HG03108 (cell line): Measurements from ENCODE around the gene KLRC4.
"Not testable (repeated sequence)": the region's sequence is repeated elsewhere in the genome, so short reads cannot be mapped to it uniquely, and the experiment has no call there.

Experiments
- ATAC-seq: cut with Tn5 transposase; IDR thresholded peaks from one replicate; pipeline ENCODE4 v1.9.1; 2021; ENCODE audit warnings: moderate library complexity; ENCODE audit not compliant: unreplicated experiment

The KLRC4 gene

DNA sequence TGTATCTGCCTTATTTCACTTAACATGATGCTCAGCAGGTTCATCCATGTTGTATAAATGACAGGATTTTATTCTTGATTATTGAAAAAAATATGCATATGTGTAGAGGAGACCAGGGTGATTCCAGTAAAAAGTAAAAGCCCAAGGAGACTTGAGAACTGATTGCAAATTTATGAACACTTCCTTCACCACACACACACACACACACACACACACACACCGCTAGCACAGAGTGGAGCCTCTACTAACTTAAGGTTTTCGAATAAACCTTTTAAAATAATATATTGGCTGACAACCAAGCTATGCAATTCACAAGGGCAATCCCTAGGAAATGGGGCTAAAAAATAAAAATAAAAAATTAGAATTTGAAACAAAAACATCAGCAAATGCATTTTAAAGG lies 11.4 kb downstream of the KLRC4 start:
- ATAC-seq: no peak

- no peak for ATAC-seq
These were observed 12.3 kb downstream of the KLRC4 start for GRCh38 chr12:10397296-10397695.

- ATAC-seq: not testable (repeated sequence)
These were observed 13.4 kb downstream of the KLRC4 start for GRCh38 chr12:10396176-10396575.

DNA sequence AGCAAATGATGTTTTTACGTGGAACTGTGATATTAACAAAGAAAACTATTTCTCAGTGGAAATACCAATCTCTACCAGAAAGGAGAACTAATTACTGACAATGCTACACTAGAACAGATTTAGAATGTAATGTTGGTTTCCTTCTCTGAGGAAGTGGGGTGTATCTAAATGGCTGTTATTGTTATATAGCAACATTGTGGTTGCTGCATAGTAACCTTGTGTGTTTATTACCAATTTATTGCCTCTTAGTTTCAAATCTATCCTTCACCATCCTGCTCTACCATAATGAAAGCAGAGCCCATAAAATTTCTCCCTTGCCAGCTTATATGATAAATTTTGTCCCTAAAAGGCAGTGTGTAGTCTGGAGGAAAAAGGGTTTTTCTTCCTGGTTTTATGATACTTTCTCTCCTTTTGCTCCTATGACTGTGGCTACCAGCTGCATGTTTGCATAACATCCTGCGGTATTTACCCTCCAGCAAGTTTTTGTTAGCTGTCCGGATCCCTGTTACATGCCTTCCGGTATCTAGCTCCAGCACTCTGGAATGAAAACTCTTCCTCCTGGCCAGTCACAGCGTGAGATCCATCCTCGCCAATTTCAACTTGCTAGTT lies 14.1 kb downstream of the KLRC4 start:
- peak; percentile 72 for ATAC-seq

GRCh38 chr12:10394531-10395152 lies 14.9 kb downstream of the KLRC4 start:
- not testable (repeated sequence) for ATAC-seq

DNA sequence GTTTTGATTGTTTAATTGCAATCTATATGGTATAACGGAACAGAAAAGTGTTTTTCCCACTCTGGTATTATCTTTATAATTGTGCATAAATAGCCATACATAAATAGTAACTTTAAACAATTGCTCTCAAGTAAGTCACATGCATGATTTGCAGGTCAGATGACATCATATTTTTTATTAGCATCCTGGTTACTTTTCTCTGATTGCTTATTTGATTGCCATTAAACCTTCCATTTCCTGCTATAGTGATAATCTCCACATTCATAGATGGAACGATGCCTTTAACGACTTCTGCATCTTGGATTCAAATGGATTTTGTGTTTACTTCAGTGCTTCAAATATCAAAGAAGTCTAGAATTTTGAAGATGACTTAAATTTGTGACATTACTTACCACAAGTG lies 16.3 kb downstream of the KLRC4 start:
- no peak for ATAC-seq

GRCh38 chr12:10392394-10392930 lies 17.1 kb downstream of the KLRC4 start:
- peak; percentile 61 for ATAC-seq

GRCh38 chr12:10390991-10391390 lies 18.6 kb downstream of the KLRC4 start:
- not testable (repeated sequence) for ATAC-seq

- ATAC-seq: no peak
These were observed 19.7 kb downstream of the KLRC4 start, which contains the start of gene KLRK1 for GRCh38 chr12:10389904-10390303. KLRK1 (minus strand) TSS chr12:10390041; CDS start chr12:10388810, 1,231 bp downstream.

DNA sequence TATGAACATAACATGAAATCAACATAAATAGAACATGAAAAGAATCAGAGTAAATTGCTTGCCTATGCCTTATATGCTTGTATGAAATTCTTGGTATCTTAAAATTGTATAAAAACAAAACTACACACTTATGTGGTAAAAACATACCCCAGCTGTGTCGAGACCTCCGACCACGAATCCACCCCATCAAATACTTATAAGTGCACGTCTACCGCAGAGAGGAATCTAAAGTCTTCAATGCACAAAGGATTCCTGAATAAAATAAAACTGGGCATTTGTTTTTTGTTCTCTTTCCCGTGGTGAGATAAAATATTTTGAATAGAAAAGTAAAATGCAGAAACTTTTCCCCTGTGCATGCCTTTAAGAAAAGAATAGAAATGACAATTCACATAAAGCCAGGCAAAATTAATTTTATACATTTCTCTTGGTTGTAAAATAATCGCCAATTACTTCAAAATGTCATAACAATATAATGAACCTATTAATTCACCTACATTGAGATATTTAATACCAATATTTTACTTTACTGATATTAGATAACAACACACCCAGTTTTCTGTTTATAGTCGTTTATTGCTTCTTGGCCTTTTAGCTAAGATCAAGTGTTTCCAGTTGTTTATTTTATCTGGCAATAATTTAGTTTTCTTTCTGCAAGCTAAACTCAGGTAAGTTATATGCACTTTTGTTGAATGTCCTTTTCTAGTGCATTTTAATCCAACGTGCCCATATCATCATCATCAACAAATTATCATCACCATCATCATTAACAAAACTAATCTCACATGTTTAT lies 20.7 kb downstream of the KLRC4 start:
- ATAC-seq: no peak

DNA sequence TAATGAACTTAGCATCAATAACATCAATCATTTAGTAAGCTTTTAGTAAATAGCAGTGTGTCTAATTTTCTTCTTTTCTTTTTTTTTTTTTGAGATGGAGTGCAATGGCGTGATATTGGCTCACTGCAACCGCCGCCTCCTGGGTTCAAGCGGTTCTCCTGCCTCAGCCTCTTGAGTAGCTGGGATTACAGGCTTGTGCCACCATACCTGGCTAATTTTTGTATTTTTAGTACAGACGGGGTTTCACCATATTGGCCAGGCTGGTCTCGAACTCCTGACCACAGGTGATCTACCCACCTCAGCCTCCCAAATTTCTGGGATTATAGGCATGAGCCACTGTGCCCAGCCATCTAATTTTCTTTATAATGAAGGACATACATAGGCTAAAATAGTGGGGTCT lies 22.1 kb downstream of the KLRC4 start:
- not testable (repeated sequence) for ATAC-seq

DNA sequence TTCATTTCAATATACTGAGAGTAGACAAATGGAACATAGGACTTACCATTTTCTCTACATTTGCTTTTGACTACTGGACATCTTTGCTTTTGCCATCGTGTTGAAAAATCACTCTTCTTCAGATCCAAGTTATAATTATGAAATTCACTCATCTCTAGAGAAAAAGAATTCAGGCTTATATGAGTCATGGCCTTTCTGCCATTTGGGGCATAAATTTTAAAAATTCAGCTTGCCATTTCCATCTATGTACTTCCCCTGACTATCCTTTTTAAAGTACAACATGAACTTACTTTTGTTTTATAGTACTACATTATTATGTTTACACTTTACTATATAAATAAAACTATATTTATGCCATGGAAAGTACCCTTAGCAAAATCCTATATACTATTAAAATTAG lies 22.7 kb downstream of the KLRC4 start:
- ATAC-seq: no peak

GRCh38 chr12:10385166-10385613 lies 24.4 kb downstream of the KLRC4 start:
- no peak for ATAC-seq

- no peak for ATAC-seq
These were observed 25.4 kb downstream of the KLRC4 start for GRCh38 chr12:10384191-10384590.

DNA sequence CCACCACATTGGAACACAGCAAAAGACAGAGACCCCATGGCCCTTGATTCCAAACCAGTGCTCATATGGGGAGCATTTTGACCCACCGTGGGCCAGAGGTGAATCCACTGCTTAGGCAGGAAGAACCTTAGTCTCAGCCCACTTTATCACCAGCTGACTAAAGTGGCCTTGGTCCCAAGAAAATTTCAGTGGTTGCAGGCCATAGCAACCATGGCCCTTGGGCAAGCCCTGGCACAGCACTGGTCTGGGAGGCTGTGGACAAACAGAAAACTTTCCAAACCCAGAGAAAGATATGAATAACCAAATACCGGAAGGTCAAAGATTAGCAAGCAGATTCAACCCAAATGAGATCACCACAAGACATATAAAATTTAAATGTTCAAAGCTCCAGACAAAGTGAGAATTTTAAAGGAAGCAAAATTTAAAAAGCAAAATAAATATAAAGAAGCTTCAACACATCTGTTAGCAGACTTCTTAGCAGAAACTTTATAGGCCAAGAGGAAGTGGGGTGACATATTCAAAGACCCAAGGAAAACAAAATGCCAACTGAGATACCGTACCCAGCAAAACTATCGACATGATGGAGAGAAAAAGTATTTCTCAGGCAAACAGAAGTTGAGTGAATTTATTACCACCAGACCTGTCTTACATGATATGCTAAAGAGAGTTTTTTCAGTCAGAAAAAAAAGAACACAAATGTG lies 27.5 kb downstream of the KLRC4 start:
- ATAC-seq: no peak

DNA sequence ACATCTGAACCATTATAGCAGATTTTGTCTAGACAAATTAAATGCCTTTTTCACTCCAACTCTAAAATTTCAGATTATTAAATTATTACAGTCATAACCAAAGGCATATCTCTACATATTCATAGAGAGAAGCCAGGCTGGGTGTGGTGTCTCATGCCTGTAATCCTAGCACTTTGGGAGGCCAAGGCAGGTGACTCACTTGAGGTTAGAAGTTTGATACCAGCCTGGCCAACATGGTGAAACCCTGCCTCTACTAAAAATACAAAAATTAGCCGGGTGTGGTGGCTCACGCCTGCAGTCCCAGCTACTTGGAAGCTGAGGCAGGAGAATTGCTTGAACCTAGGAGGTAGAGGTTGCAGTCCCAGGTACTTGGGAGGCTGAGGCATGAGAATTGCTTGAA lies 30.8 kb downstream of the KLRC4 start:
- not testable (repeated sequence) for ATAC-seq

- no peak for ATAC-seq
These were observed 34.9 kb downstream of the KLRC4 start for GRCh38 chr12:10374624-10375018.

- no peak for ATAC-seq
These were observed 37.0 kb downstream of the KLRC4 start for GRCh38 chr12:10372559-10372958.

GRCh38 chr12:10371893-10372535 lies 37.5 kb downstream of the KLRC4 start:
- not testable (repeated sequence) for ATAC-seq
